ENCODE measurements around the gene HSD17B11. TPM values are rescaled to one million over a fixed set of nuclear protein-coding genes. Genes with fewer than 3 reads are reported as not detected.
"Not testable (repeated sequence)": the region's sequence is repeated elsewhere in the genome, so short reads cannot be mapped to it uniquely, and the experiment has no call there.

HSD17B11 gene
- 96.4 and 120 TPM in 2 replicates for total RNA-seq (2014; rRNA removed; shearing (Covaris generic))

GRCh38 chr4:87390891-87391575, at the start of gene HSD17B11:
HSD17B11 (minus strand) TSS chr4:87391188; CDS start chr4:87391070, 118 bp downstream.
- DNase-seq (ENCODE audit: low read depth), result peak; percentile 97

GRCh38 chr4:87433342-87433741, 42.4 kb upstream of the HSD17B11 start:
- no peak for DNase-seq (ENCODE audit: low read depth)

GRCh38 chr4:87430038-87430437, 39.0 kb upstream of the HSD17B11 start:
- no peak for DNase-seq (ENCODE audit: low read depth)

- DNase-seq (ENCODE audit: low read depth), result no peak
These were observed 38.0 kb upstream of the HSD17B11 start for GRCh38 chr4:87428979-87429378.

GRCh38 chr4:87427518-87427868, 36.5 kb upstream of the HSD17B11 start:
- no peak for DNase-seq (ENCODE audit: low read depth)

GRCh38 chr4:87426865-87427517, 36.0 kb upstream of the HSD17B11 start:
- no peak for DNase-seq (ENCODE audit: low read depth)

GRCh38 chr4:87425711-87426110, 34.7 kb upstream of the HSD17B11 start:
- no peak for DNase-seq (ENCODE audit: low read depth)

- not testable (repeated sequence) for DNase-seq (ENCODE audit: low read depth)
These were observed 33.1 kb upstream of the HSD17B11 start for GRCh38 chr4:87424099-87424543.

- DNase-seq (ENCODE audit: low read depth), result no peak
These were observed 32.5 kb upstream of the HSD17B11 start for GRCh38 chr4:87423317-87424098.

- DNase-seq (ENCODE audit: low read depth), result peak; percentile 94
These were observed 31.4 kb upstream of the HSD17B11 start, which contains the start of gene NUDT9 for GRCh38 chr4:87422104-87423052. NUDT9 (plus strand) TSS chr4:87422573; CDS start chr4:87422906, 333 bp downstream.

GRCh38 chr4:87420276-87420830, 29.4 kb upstream of the HSD17B11 start:
- DNase-seq (ENCODE audit: low read depth), result no peak

GRCh38 chr4:87419578-87420249, 28.7 kb upstream of the HSD17B11 start:
- DNase-seq (ENCODE audit: low read depth), result no peak

- DNase-seq (ENCODE audit: low read depth), result not testable (repeated sequence)
These were observed 27.4 kb upstream of the HSD17B11 start for GRCh38 chr4:87418410-87418809.

GRCh38 chr4:87416965-87417364, 26.0 kb upstream of the HSD17B11 start:
- DNase-seq (ENCODE audit: low read depth), result no peak

GRCh38 chr4:87414816-87415215, 23.8 kb upstream of the HSD17B11 start:
- peak; percentile 21 for DNase-seq (ENCODE audit: low read depth)

GRCh38 chr4:87410679-87411078, 19.7 kb upstream of the HSD17B11 start:
- DNase-seq (ENCODE audit: low read depth), result no peak

- DNase-seq (ENCODE audit: low read depth), result no peak
These were observed 19.2 kb upstream of the HSD17B11 start for GRCh38 chr4:87410157-87410556.

GRCh38 chr4:87409420-87409939, 18.5 kb upstream of the HSD17B11 start:
- no peak for DNase-seq (ENCODE audit: low read depth)

- not testable (repeated sequence) for DNase-seq (ENCODE audit: low read depth)
These were observed 15.9 kb upstream of the HSD17B11 start for GRCh38 chr4:87406902-87407301.

GRCh38 chr4:87406462-87406861, 15.5 kb upstream of the HSD17B11 start:
- no peak for DNase-seq (ENCODE audit: low read depth)

Measured in RPMI7951 (cell line).